Measurements from ENCODE around the gene BANP.

- TF ChIP-seq EZH2 (IDR thresholded peaks at IDR 0.05; ENCODE audit: low read length, missing control alignments) (no peak), CTCF (conservative IDR thresholded peaks at IDR 0.05 in 1 of 2, IDR thresholded peaks at IDR 0.05 in 1 of 2; ENCODE audit: low read depth in 1 of 2, low read length in 2 of 2) (no peak)
These were observed 167.1 kb downstream of the BANP start for GRCh38 chr16:88118376-88118775.

Measured in fibroblast of lung (primary cell).